ENCODE data around the gene IMP3.

- TF ChIP-seq CTCF (IDR thresholded peaks at IDR 0.05; ENCODE audit: insufficient read depth, low read depth, low read length) (no peak), EZH2 (IDR thresholded peaks at IDR 0.05; ENCODE audit: insufficient read depth, low read length) (no peak)
These were observed 49.8 kb downstream of the IMP3 start for GRCh38 chr15:75590239-75590638.
